HG03159 (cell line): ENCODE data around the gene INTS7.

Experiments
- ATAC-seq: cut with Tn5 transposase; IDR thresholded peaks from one replicate; pipeline ENCODE4 v1.9.1; 2021; ENCODE audit warnings: mild to moderate bottlenecking, moderate library complexity; ENCODE audit not compliant: unreplicated experiment

The INTS7 gene

GRCh38 chr1:212035123-212035834 is at the start of gene INTS7, which contains the start of gene DTL:
Gene INTS7, minus strand, starts transcription at chr1:212035557. Its CDS starts 120 bp downstream, at chr1:212035437.
Gene DTL, plus strand, starts transcription at chr1:212035748. Its CDS starts 143 bp downstream, at chr1:212035891.
- peak; percentile 78 for ATAC-seq

- ATAC-seq = no peak
Observed at GRCh38 chr1:212082765-212083406, 47.5 kb upstream of the INTS7 start.

- no peak for ATAC-seq
Observed at GRCh38 chr1:212078826-212079225, 43.5 kb upstream of the INTS7 start.

- ATAC-seq = no peak
Observed at GRCh38 chr1:212077028-212077427, 41.7 kb upstream of the INTS7 start.

- ATAC-seq = no peak
Observed at GRCh38 chr1:212074856-212075255, 39.5 kb upstream of the INTS7 start.

- no peak for ATAC-seq
Observed at GRCh38 chr1:212074313-212074712, 39.0 kb upstream of the INTS7 start.

GRCh38 chr1:212073490-212073889 is 38.1 kb upstream of the INTS7 start:
- no peak for ATAC-seq

GRCh38 chr1:212072047-212072446 is 36.7 kb upstream of the INTS7 start:
- no peak for ATAC-seq

GRCh38 chr1:212070720-212071302 is 35.5 kb upstream of the INTS7 start:
- ATAC-seq = no peak

- no peak for ATAC-seq
Observed at GRCh38 chr1:212067787-212068186, 32.4 kb upstream of the INTS7 start.

GRCh38 chr1:212062832-212063438 is 27.6 kb upstream of the INTS7 start:
- ATAC-seq = no peak

- ATAC-seq = no peak
Observed at GRCh38 chr1:212060632-212061472, 25.5 kb upstream of the INTS7 start.

- ATAC-seq = no peak
Observed at GRCh38 chr1:212055333-212055732, 20.0 kb upstream of the INTS7 start.

GRCh38 chr1:212053993-212054392 is 18.6 kb upstream of the INTS7 start:
- no peak for ATAC-seq

- ATAC-seq = no peak
Observed at GRCh38 chr1:212045981-212046380, 10.6 kb upstream of the INTS7 start.

GRCh38 chr1:212044851-212045250 is 9.5 kb upstream of the INTS7 start:
- no peak for ATAC-seq

- ATAC-seq = no peak
Observed at GRCh38 chr1:212042436-212042835, 7.1 kb upstream of the INTS7 start.

GRCh38 chr1:212040629-212041412 is 5.5 kb upstream of the INTS7 start:
- ATAC-seq = no peak

- ATAC-seq = no peak
Observed at GRCh38 chr1:212039622-212040021, 4.3 kb upstream of the INTS7 start.

GRCh38 chr1:212037900-212038299 is 2.5 kb upstream of the INTS7 start:
- no peak for ATAC-seq
